H9 (cell line): ENCODE measurements around the gene LRRN3. TPM values are rescaled to one million over a fixed set of nuclear protein-coding genes. Genes with fewer than 3 reads are reported as not detected.

Experiments used
- DNase-seq: peaks from one replicate; pipeline ENCODE4 v3.0.0-alpha.2; 2017
- H2AFZ ChIP-seq: one replicate; pipeline ENCODE4 v1.6.1; 2013; ENCODE audit warnings: mild to moderate bottlenecking, low read length, control low read depth, moderate library complexity
- H2AK5ac ChIP-seq: 2 replicates; pipeline ENCODE4 v1.6.1; 2013; ENCODE audit warnings: low read length, control low read depth, mixed read lengths; ENCODE audit not compliant: insufficient read length
- H2BK120ac ChIP-seq: one replicate; pipeline ENCODE4 v1.6.1; 2013; ENCODE audit warnings: low read depth, mild to moderate bottlenecking, low read length, control low read depth, inconsistent platforms; ENCODE audit not compliant: poor library complexity, severe bottlenecking
- H2BK12ac ChIP-seq: 2 replicates; pipeline ENCODE4 v1.6.1; 2013; ENCODE audit warnings: low read length, control low read depth, mixed read lengths, low read depth; ENCODE audit not compliant: insufficient read length
- H2BK15ac ChIP-seq: 2 replicates; pipeline ENCODE4 v1.6.1; 2013; ENCODE audit warnings: low read depth, low read length, control low read depth
- H2BK20ac ChIP-seq: one replicate; pipeline ENCODE4 v1.6.1; 2013; ENCODE audit warnings: low read depth, mild to moderate bottlenecking, low read length, control low read depth, inconsistent platforms; ENCODE audit not compliant: poor library complexity, severe bottlenecking
- H2BK5ac ChIP-seq: 2 replicates; pipeline ENCODE4 v1.6.1; 2013; ENCODE audit warnings: low read length, control low read depth, mixed read lengths; ENCODE audit not compliant: insufficient read length
- H3K14ac ChIP-seq: 2 replicates; pipeline ENCODE4 v1.6.1; 2013; ENCODE audit warnings: low read length, control low read depth; ENCODE audit not compliant: insufficient read depth
- H3K18ac ChIP-seq: 2 replicates; pipeline ENCODE4 v1.6.1; 2013; ENCODE audit warnings: low read depth, mild to moderate bottlenecking, mixed read lengths, low read length, control low read depth; ENCODE audit not compliant: insufficient read length
- H3K23ac ChIP-seq: 2 replicates; pipeline ENCODE4 v1.6.1; 2013; ENCODE audit warnings: low read length, control low read depth, mixed read lengths, low read depth; ENCODE audit not compliant: insufficient read length
- H3K23me2 ChIP-seq: 2 replicates; pipeline ENCODE4 v1.6.1; 2013; ENCODE audit warnings: low read depth, mild to moderate bottlenecking, mixed read lengths, low read length, control low read depth; ENCODE audit not compliant: insufficient read length, poor library complexity, severe bottlenecking
- H3K27ac ChIP-seq: 2 replicates; pipeline ENCODE4 v1.5.1; 2013; ENCODE audit warnings: low read length, control low read depth, mixed read lengths, low read depth; ENCODE audit not compliant: insufficient read length
- H3K27me3 ChIP-seq: 2 replicates; pipeline ENCODE4 v1.6.1; 2013; ENCODE audit warnings: low read length, control low read depth, inconsistent platforms; ENCODE audit not compliant: insufficient read depth
- H3K4ac ChIP-seq: 2 replicates; pipeline ENCODE4 v1.6.1; 2013; ENCODE audit warnings: low read depth, mild to moderate bottlenecking, control low read depth, inconsistent platforms, low read length, moderate library complexity
- H3K4me1 ChIP-seq: 2 replicates; pipeline ENCODE4 v1.6.1; 2013; ENCODE audit warnings: low read length, control low read depth, inconsistent platforms; ENCODE audit not compliant: insufficient read depth
- H3K4me2 ChIP-seq: 2 replicates; pipeline ENCODE4 v1.6.1; 2013; ENCODE audit warnings: low read length, control low read depth, mixed read lengths; ENCODE audit not compliant: insufficient read length, insufficient read depth
- H3K56ac ChIP-seq: 2 replicates; pipeline ENCODE4 v1.6.1; 2013; ENCODE audit warnings: low read depth, mild to moderate bottlenecking, mixed read lengths, low read length, control low read depth; ENCODE audit not compliant: insufficient read length
- H3K79me1 ChIP-seq: 2 replicates; pipeline ENCODE4 v1.6.1; 2013; ENCODE audit warnings: low read depth, mild to moderate bottlenecking, moderate library complexity, low read length, control low read depth, inconsistent platforms; ENCODE audit not compliant: insufficient read depth, poor library complexity, severe bottlenecking
- H3K79me2 ChIP-seq: 2 replicates; pipeline ENCODE4 v1.6.1; 2013; ENCODE audit warnings: low read length, control low read depth, inconsistent platforms; ENCODE audit not compliant: insufficient read depth
- H3K9ac ChIP-seq: 2 replicates; pipeline ENCODE4 v1.6.1; 2013; ENCODE audit warnings: low read length, control low read depth, mixed read lengths; ENCODE audit not compliant: insufficient read length; ENCODE audit errors: extremely low read depth
- H3K9me3 ChIP-seq: one replicate; pipeline ENCODE4 v1.6.1; 2013; ENCODE audit warnings: low read depth, low read length, inconsistent platforms; ENCODE audit not compliant: control insufficient read depth
- H3T11ph ChIP-seq: one replicate; pipeline ENCODE4 v1.6.1; 2013; ENCODE audit warnings: mild to moderate bottlenecking, low read length, control low read depth, inconsistent platforms
- H4K20me1 ChIP-seq: one replicate; pipeline ENCODE4 v1.6.1; 2013; ENCODE audit not compliant: control insufficient read depth, insufficient read length, insufficient read depth
- H4K5ac ChIP-seq: 2 replicates; pipeline ENCODE4 v1.6.1; 2013; ENCODE audit warnings: low read depth, mild to moderate bottlenecking, mixed read lengths, low read length, control low read depth; ENCODE audit not compliant: insufficient read length
- H4K8ac ChIP-seq: replicated peaks from 2 replicates; pipeline ENCODE4 v1.6.1; 2013; ENCODE audit warnings: low read length, control low read depth, mixed read lengths, low read depth; ENCODE audit not compliant: insufficient read length
- H4K91ac ChIP-seq: 2 replicates; pipeline ENCODE4 v1.6.1; 2013; ENCODE audit warnings: low read depth, mild to moderate bottlenecking, moderate library complexity, mixed read lengths, low read length, control low read depth; ENCODE audit not compliant: insufficient read length
- H3K27ac Mint-ChIP-seq, 3 experiments: 2 replicates in 2 of 3; 3 replicates in 1 of 3; pipeline ENCODE4 v1.8.0; 2020 to 2021; ENCODE audit warnings: mixed read lengths in 3 of 3, mild to moderate bottlenecking in 1 of 3, moderate library complexity in 1 of 3
- H3K27me3 Mint-ChIP-seq: 2 replicates; pipeline ENCODE4 v1.8.0; 2021; ENCODE audit warnings: low read depth, mild to moderate bottlenecking, moderate library complexity, mixed read lengths
- H3K36me3 Mint-ChIP-seq, 3 experiments: 2 replicates in 2 of 3; 3 replicates in 1 of 3; pipeline ENCODE4 v1.8.0; 2020 to 2021; ENCODE audit warnings: low read depth in 3 of 3, mixed read lengths in 3 of 3; ENCODE audit not compliant: insufficient read depth in 1 of 3
- H3K4me1 Mint-ChIP-seq, 2 experiments: 2 replicates each; pipeline ENCODE4 v1.8.0; 2020; ENCODE audit warnings: mixed read lengths in 2 of 2
- H3K4me3 Mint-ChIP-seq, 2 experiments: 2 replicates in 1 of 2; 3 replicates in 1 of 2; pipeline ENCODE4 v1.8.0; 2020 to 2021; ENCODE audit warnings: mild to moderate bottlenecking in 2 of 2, mixed read lengths in 2 of 2, moderate library complexity in 1 of 2
- H3K9me3 Mint-ChIP-seq, 2 experiments: 2 replicates in 1 of 2; 3 replicates in 1 of 2; pipeline ENCODE4 v1.8.0; 2020; ENCODE audit warnings: mild to moderate bottlenecking in 2 of 2, mixed read lengths in 2 of 2, moderate library complexity in 1 of 2
- CTCF ChIP-seq: fragments of 200-600 bp; sonication (generic); conservative IDR thresholded peaks from 3 replicates; pipeline ENCODE4 v1.8.0; 2021; ENCODE audit warnings: antibody characterized with exemption, mild to moderate bottlenecking
- WGBS: extraction: QIAGEN DNeasy Blood & Tissue Kit; methylation state at CpG from one replicate; pipeline ENCODE4 v1.1.7; 2013; ENCODE audit warnings: missing lambda C conversion rate, low lambda C conversion rate, mixed read lengths; ENCODE audit not compliant: insufficient read length; ENCODE audit errors: extremely low coverage; 5-methylcytosine and 5-hydroxymethylcytosine counted together
- total RNA-seq: library from RNA; stranded (reverse); gene quantifications from 2 replicates; pipeline ENCODE4 v1.2.1, GENCODE V29; 2021

The LRRN3 gene
- total RNA-seq, 1 experiment from 2014 or later, result 0.77 TPM

DNA sequence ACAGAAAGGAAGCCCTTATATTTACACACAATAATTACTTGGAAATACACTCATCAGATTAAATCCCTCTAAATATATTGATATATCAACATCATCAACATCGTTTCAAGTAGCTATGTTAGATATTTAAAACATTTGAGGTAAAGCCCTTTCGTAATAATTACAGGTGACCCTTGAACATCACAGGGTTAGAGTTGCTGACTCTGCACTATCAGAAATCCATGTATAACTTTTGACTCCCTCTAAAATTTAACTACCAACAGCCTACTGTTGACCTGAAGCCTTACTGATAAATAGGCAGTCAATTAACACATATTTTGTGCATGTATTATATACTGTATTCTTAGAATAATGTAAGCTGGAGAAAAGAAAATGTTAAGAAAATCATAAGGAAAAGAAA, 34.6 kb upstream of the LRRN3 start:
- Histone ChIP-seq H3K79me2 (no peaks in the 10 kb centered on the region), H3K9ac (no peak overlapping the region), H3K18ac (no peak overlapping the region), H2BK15ac (no peak overlapping the region), H3K23ac (no peak overlapping the region), H4K5ac (no peak overlapping the region), H3K9me3 (no peaks in the 10 kb centered on the region), H3K14ac (no peak overlapping the region), H2AFZ (no peak overlapping the region), H4K8ac (no peak overlapping the region), H4K91ac (no peak overlapping the region), H3K23me2 (no peaks in the 10 kb centered on the region), H3K79me1 (no peaks in the 10 kb centered on the region), H2AK5ac (no peak overlapping the region), H2BK12ac (no peak overlapping the region), H3K4me1 (peaks cover 2% of the 10 kb centered on the region; the same call in 1 of the 2 replicates), H3K4me2 (no peak overlapping the region), H3T11ph (no peak overlapping the region), H3K4ac (no peak overlapping the region), H2BK20ac (no peak overlapping the region), H2BK120ac (no peak overlapping the region), H3K27me3 (no peaks in the 10 kb centered on the region), H4K20me1 (no peaks in the 10 kb centered on the region), H2BK5ac (no peak overlapping the region), H3K56ac (no peak overlapping the region), H3K27ac (no peak overlapping the region)
- Mint-ChIP-seq H3K9me3 (peaks cover 0 to 3% of the 10 kb centered on the region in 2 experiments; a peak in 1 of 5 replicates), H3K36me3 (peaks cover 0 to under 1% (median 0%) of the 10 kb centered on the region in 3 experiments; a peak in 3 of 7 replicates), H3K4me3 (no peak overlapping the region), H3K4me1 (peaks cover 20 to 24% of the 10 kb centered on the region in 2 experiments), H3K27me3 (no peaks in the 10 kb centered on the region), H3K27ac (no peak overlapping the region)
- no CpG with 5 or more reads among the region's 2 CpGs for WGBS
- no peak for DNase-seq
- TF ChIP-seq CTCF, result no peak
